Esophagus muscularis mucosa (tissue), 4 donors: ENCODE data around the gene PSMC6.

Source experiments
- CTCF ChIP-seq, 3 experiments: fragments of 200-600 bp in 2 of 3; fragments of 450-650 bp in 1 of 3; sonication (generic) in 2 of 3; IDR thresholded peaks; one replicate each; pipeline ENCODE4 v1.5.1; 2017 to 2019; ENCODE audit warnings: antibody characterized with exemption in 3 of 3, mild to moderate bottlenecking in 2 of 3, moderate library complexity in 1 of 3
- EP300 ChIP-seq: sonication (generic); formaldehyde crosslinking; IDR thresholded peaks from one replicate; pipeline ENCODE4 v1.6.1; 2017; ENCODE audit warnings: antibody characterized with exemption
- POLR2AphosphoS5 ChIP-seq, 2 donors: sonication (generic); formaldehyde crosslinking; IDR thresholded peaks; one replicate each; pipeline ENCODE4 v1.6.1; 2017; ENCODE audit warnings: antibody characterized with exemption in 2 of 2

GRCh38 chr14:52716155-52716554 lies 9.2 kb downstream of the PSMC6 start:
- TF ChIP-seq EP300 (no peak), CTCF (IDR thresholded peaks at IDR 0.05) (no peak), POLR2AphosphoS5 (IDR thresholded peaks at IDR 0.05) (no peak)
